K562 (cell line): ENCODE measurements around the gene FBN1. TPM values are rescaled to one million over a fixed set of nuclear protein-coding genes. Genes with fewer than 3 reads are reported as not detected.

Experiments
- polyA plus RNA-seq, 8 experiments: library from polyadenylated mRNA; depleted of rRNA in 4 of 8; stranded (reverse) in 5 of 8; unstranded in 3 of 8; fragments of >200 nt; fragmentation: Nextera tagmentation in 2 of 8; fragmentation: Illumina TruSeq in 1 of 8; extraction: Ambion mirVana in 2 of 8; extraction: Trizol in 1 of 8; gene quantifications; 2 replicates each; pipeline versions ENCODE4 v1.2.1 to v1.2.3, GENCODE V29; 2011 to 2014; ENCODE audit warnings: inconsistent platforms in 1 of 8, missing spikeins in 1 of 8
- total RNA-seq, 7 experiments: library from RNA; depleted of rRNA in 6 of 7; stranded (reverse); fragments of >200 nt in 6 of 7; fragmentation: Illumina TruSeq in 2 of 7; extraction: Trizol in 2 of 7; gene quantifications; 2 replicates each; pipeline versions ENCODE4 v1.2.1 to v1.2.3, GENCODE V29; 2011 to 2021; ENCODE audit warnings: low replicate concordance in 1 of 7

Gene FBN1
- total and polyA plus RNA-seq, 9 of the 15 experiments (the other 6 are each of a cell fraction or from before 2014, with no cell fraction given) = 0.15 to 1.2 (median 0.60) TPM

Other genes starting within 250 kb of the FBN1 start
- 23.6 and 24.0 TPM in 2 replicates for gene CEP152, start 165.4 kb upstream of the FBN1 start, total RNA-seq (2014; rRNA removed)
- 43.0 and 52.6 TPM in 2 replicates for gene CEP152, start 165.4 kb upstream of the FBN1 start, total RNA-seq (2014; rRNA removed; fragmentation: Illumina TruSeq; extraction: Trizol)
- gene CEP152, start 165.4 kb upstream of the FBN1 start, total RNA-seq (2015; rRNA removed; fragmentation: Illumina TruSeq; extraction: Trizol) = 36.2 and 41.1 TPM in 2 replicates
- gene CEP152, start 165.4 kb upstream of the FBN1 start, total RNA-seq (2021) = 21.8 and 26.0 TPM in 2 replicates
- 8.1 and 9.9 TPM in 2 replicates for gene CEP152, start 165.4 kb upstream of the FBN1 start, polyA plus RNA-seq (2011; rRNA removed)
- gene CEP152, start 165.4 kb upstream of the FBN1 start, polyA plus RNA-seq (2014; fragmentation: Illumina TruSeq; extraction: Trizol) = 20.6 and 25.7 TPM in 2 replicates
- gene CEP152, start 165.4 kb upstream of the FBN1 start, polyA plus RNA-seq (2014; fragmentation: Nextera tagmentation; extraction: Ambion mirVana) = 10 to 100 TPM; 12.0 to 14.2 TPM
- 19.3 and 39.3 TPM in 2 replicates for gene CEP152, start 165.4 kb upstream of the FBN1 start, polyA plus RNA-seq (2014; rRNA removed)
- gene EID1, start 232.4 kb upstream of the FBN1 start, total RNA-seq (2014; rRNA removed) = 167 and 170 TPM in 2 replicates
- 136 and 159 TPM in 2 replicates for gene EID1, start 232.4 kb upstream of the FBN1 start, total RNA-seq (2014; rRNA removed; fragmentation: Illumina TruSeq; extraction: Trizol)
- 197 and 201 TPM in 2 replicates for gene EID1, start 232.4 kb upstream of the FBN1 start, total RNA-seq (2015; rRNA removed; fragmentation: Illumina TruSeq; extraction: Trizol)
- 124 and 143 TPM in 2 replicates for gene EID1, start 232.4 kb upstream of the FBN1 start, total RNA-seq (2021)
- gene EID1, start 232.4 kb upstream of the FBN1 start, polyA plus RNA-seq (2011; rRNA removed) = 118 and 154 TPM in 2 replicates
- 134 and 176 TPM in 2 replicates for gene EID1, start 232.4 kb upstream of the FBN1 start, polyA plus RNA-seq (2014; fragmentation: Illumina TruSeq; extraction: Trizol)
- gene EID1, start 232.4 kb upstream of the FBN1 start, polyA plus RNA-seq (2014; fragmentation: Nextera tagmentation; extraction: Ambion mirVana) = 10 to 100 TPM; 46.5 to 51.2 TPM
- gene EID1, start 232.4 kb upstream of the FBN1 start, polyA plus RNA-seq (2014; rRNA removed) = 177 and 211 TPM in 2 replicates